ENCODE results near the gene PSME1.

- TF ChIP-seq CTCF (IDR thresholded peaks at IDR 0.05) = no peak
- no peak for TF ChIP-seq POLR2A (IDR thresholded peaks at IDR 0.05)
- no peak for TF ChIP-seq EP300 (IDR thresholded peaks at IDR 0.05)
- TF ChIP-seq POLR2AphosphoS5 (IDR thresholded peaks at IDR 0.05) = no peak
Observed at GRCh38 chr14:24121210-24121609, 14.8 kb upstream of the PSME1 start.

All from upper lobe of left lung (tissue), 4 donors.